Measurements from ENCODE around the gene LRRC8C. TPM values are rescaled to one million over a fixed set of nuclear protein-coding genes. Genes with fewer than 3 reads are reported as not detected.
"Not testable (repeated sequence)": the region's sequence is repeated elsewhere in the genome, so short reads cannot be mapped to it uniquely, and the experiment has no call there.

The LRRC8C gene
- total RNA-seq, 1 donor from 2014 or later, result 6.3 TPM

DNA sequence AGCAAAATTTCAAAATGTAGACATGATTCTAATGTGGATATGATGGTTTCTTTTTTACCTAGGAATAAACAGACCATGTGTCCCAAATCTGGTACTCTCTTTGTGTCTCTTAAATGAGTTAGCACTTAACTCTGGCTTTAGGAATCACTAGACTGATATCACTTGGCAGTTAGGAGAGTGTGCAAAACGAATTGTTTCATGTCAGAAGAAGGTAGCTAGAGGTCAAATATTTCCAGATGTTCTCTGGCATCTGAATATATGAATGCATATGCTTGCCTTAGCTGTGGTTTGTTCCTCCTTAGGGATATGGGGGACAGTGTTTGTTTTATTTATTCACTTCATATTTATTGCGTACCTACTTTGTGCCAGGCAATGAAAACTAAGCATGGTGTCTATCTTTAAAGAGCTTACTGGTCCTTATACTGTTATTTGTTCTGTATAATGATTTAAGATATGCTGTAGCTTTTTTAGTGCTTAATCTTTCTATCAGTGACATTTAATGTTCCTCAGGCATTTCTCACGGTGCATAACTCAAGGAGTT lies 65.2 kb downstream of the LRRC8C start:
- peaks cover 0 to 6% (median 3%) of the 10 kb centered on the region in 3 donors for H3K4me1 ChIP-seq (ENCODE audit: control insufficient read depth in 3 of 3, insufficient read depth in 3 of 3, low read length in 3 of 3)
- no peak overlapping the region for H3K27ac ChIP-seq (ENCODE audit: low read depth, low read length)
- H3K4me3 ChIP-seq (ENCODE audit: low read length in 3 of 3), result no peak overlapping the region
- H3K27me3 ChIP-seq (ENCODE audit: control insufficient read depth in 3 of 3, insufficient read depth in 3 of 3, low read length in 3 of 3), result no peaks in the 10 kb centered on the region
- no peaks in the 10 kb centered on the region for H3K9me3 ChIP-seq (ENCODE audit: control insufficient read depth in 3 of 3, low read length in 3 of 3)
- H3K9ac ChIP-seq (ENCODE audit: low read depth in 1 of 3, low read length in 3 of 3), result no peak overlapping the region
- no peaks in the 10 kb centered on the region for H3K36me3 ChIP-seq (ENCODE audit: control insufficient read depth in 3 of 3, insufficient read depth in 3 of 3, low read length in 3 of 3)

DNA sequence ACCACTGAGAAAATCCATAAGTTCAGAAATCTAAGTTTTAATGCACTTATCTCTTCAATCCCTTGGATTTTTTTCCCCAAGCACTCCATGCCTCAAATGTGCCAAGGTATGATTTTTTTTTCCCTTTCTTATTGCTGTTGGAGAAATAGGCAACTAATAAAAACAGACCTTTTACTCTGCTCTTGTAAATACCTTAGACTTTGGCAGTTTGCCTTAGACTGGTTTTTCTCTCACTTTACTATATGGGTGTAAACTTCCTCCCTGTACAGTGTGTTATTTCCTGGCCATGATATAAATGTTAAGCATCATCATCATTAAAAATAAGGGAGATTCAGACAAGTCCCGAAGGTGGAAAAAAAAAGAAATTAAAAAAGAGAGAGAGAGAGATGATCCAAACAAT lies 65.7 kb downstream of the LRRC8C start:
- no peaks in the 10 kb centered on the region for H3K9me3 ChIP-seq (ENCODE audit: control insufficient read depth in 3 of 3, low read length in 3 of 3)
- peaks cover 0 to 6% (median 3%) of the 10 kb centered on the region in 3 donors for H3K4me1 ChIP-seq (ENCODE audit: control insufficient read depth in 3 of 3, insufficient read depth in 3 of 3, low read length in 3 of 3)
- H3K36me3 ChIP-seq (ENCODE audit: control insufficient read depth in 3 of 3, insufficient read depth in 3 of 3, low read length in 3 of 3), result no peaks in the 10 kb centered on the region
- H3K9ac ChIP-seq (ENCODE audit: low read depth in 1 of 3, low read length in 3 of 3), result no peak overlapping the region
- no peaks in the 10 kb centered on the region for H3K27me3 ChIP-seq (ENCODE audit: control insufficient read depth in 3 of 3, insufficient read depth in 3 of 3, low read length in 3 of 3)
- no peak overlapping the region for H3K4me3 ChIP-seq (ENCODE audit: low read length in 3 of 3)
- no peak overlapping the region for H3K27ac ChIP-seq (ENCODE audit: low read depth, low read length)

DNA sequence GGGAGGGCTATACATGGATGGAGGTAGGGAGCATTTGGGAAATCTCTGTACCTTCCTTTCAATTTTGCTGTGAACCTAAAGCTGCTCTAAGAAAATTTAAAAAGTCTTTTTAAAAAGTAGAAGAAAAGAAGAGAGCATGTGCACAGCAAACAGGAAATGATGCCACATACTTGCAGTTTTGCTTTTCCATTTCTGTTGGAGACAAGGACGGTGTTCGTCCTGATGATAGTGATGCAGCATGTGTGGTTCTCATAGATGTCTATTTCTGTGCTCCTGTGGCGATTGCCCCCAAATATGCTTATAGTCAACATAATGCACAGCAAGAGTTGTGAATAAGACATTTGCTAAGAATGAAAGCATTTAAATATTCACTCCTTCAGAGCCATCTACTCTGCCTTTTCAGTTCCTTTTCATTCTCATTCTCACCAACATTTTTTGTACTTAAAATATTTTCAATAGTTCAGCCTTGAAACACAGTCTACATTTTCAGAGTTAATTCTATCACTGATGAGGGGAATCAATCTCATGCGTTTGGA lies 66.6 kb downstream of the LRRC8C start:
- Histone ChIP-seq H3K4me1 (ENCODE audit: control insufficient read depth in 3 of 3, insufficient read depth in 3 of 3, low read length in 3 of 3) (peaks cover 0 to 6% (median 3%) of the 10 kb centered on the region in 3 donors), H3K9ac (ENCODE audit: low read depth in 1 of 3, low read length in 3 of 3) (no peak overlapping the region), H3K4me3 (ENCODE audit: low read length in 3 of 3) (no peak overlapping the region), H3K27me3 (ENCODE audit: control insufficient read depth in 3 of 3, insufficient read depth in 3 of 3, low read length in 3 of 3) (no peaks in the 10 kb centered on the region), H3K9me3 (ENCODE audit: control insufficient read depth in 3 of 3, low read length in 3 of 3) (no peaks in the 10 kb centered on the region), H3K27ac (ENCODE audit: low read depth, low read length) (no peak overlapping the region), H3K36me3 (ENCODE audit: control insufficient read depth in 3 of 3, insufficient read depth in 3 of 3, low read length in 3 of 3) (no peaks in the 10 kb centered on the region)

DNA sequence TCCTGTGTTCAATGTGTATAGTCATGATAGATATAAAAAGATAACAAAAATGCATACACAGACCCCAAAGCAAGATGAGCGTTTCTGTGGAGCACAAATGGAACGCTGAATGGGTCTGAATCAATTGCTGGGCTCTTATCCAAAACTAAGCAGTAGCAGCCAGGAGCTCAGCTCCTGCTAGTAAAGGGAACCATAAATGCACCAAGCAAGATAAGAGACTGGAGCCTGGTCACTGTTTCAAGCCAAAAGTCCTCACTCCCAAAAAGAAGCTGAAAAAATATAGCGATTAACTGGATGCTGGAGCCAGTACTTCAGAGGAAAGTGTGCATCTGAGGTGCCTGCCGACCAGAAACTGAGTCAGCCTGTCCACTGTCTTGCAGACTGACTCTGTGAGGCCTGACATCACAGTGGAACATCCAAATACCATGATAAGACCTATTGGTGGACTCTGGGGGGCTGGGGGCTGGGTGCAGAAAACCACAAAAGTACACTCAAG lies 68.9 kb downstream of the LRRC8C start:
- H3K9ac ChIP-seq (ENCODE audit: low read depth in 1 of 3, low read length in 3 of 3), result no peak overlapping the region
- H3K4me3 ChIP-seq (ENCODE audit: low read length in 3 of 3), result no peak overlapping the region
- no peaks in the 10 kb centered on the region for H3K9me3 ChIP-seq (ENCODE audit: control insufficient read depth in 3 of 3, low read length in 3 of 3)
- H3K27me3 ChIP-seq (ENCODE audit: control insufficient read depth in 3 of 3, insufficient read depth in 3 of 3, low read length in 3 of 3), result no peaks in the 10 kb centered on the region
- no peak overlapping the region for H3K27ac ChIP-seq (ENCODE audit: low read depth, low read length)
- H3K4me1 ChIP-seq (ENCODE audit: control insufficient read depth in 3 of 3, insufficient read depth in 3 of 3, low read length in 3 of 3), result peaks cover 0 to 3% (median 0%) of the 10 kb centered on the region in 3 donors
- H3K36me3 ChIP-seq (ENCODE audit: control insufficient read depth in 3 of 3, insufficient read depth in 3 of 3, low read length in 3 of 3), result no peaks in the 10 kb centered on the region

DNA sequence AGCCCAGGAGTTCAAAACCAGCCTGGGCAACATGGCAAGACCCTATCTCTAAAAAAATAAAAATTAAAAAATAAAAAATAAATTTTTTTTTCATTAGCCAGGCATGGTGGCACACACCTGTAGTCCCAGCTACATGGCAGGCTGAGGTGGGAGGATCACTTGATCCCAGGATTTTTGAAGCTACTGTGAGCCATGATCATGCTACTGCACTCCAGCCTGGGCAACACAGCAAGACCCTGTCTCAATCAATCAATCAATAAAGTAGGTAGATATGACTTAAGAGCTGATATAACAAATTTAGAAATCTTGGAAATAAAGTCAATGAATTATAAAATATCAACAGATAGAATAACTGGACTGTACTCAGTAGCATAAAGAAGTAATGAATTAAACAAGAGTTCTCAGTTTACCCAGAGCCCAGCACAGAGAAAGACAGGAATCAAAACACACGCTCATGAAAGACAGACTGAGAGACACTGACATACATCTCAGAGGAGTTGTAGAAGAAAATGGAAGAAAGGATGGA lies 69.7 kb downstream of the LRRC8C start:
- Histone ChIP-seq H3K27ac (ENCODE audit: low read depth, low read length) (no peak overlapping the region), H3K36me3 (ENCODE audit: control insufficient read depth in 3 of 3, insufficient read depth in 3 of 3, low read length in 3 of 3) (no peaks in the 10 kb centered on the region), H3K4me1 (ENCODE audit: control insufficient read depth in 3 of 3, insufficient read depth in 3 of 3, low read length in 3 of 3) (peaks cover 0 to 3% (median 0%) of the 10 kb centered on the region in 3 donors), H3K27me3 (ENCODE audit: control insufficient read depth in 3 of 3, insufficient read depth in 3 of 3, low read length in 3 of 3) (no peaks in the 10 kb centered on the region), H3K9ac (ENCODE audit: low read depth in 1 of 3, low read length in 3 of 3) (no peak overlapping the region), H3K4me3 (ENCODE audit: low read length in 3 of 3) (no peak overlapping the region), H3K9me3 (ENCODE audit: control insufficient read depth in 3 of 3, low read length in 3 of 3) (no peaks in the 10 kb centered on the region)

DNA sequence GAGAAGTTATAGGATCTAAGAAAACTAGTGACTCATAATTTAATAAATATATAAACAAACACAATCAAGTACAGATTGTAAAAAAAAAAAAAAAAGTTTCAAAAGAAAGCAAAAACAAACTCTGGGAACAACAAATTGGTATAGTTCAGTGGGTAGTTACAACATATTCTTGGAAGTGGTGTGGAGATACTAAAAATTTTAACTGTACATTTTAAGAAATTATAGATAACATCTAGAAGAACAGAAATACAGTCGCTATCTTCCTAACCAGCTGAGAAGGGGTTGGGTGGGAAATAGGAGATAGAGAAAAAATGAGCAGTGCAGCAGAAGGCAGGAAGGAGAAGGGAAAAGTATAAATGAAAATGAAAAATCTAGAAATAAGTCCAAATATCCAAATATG lies 70.5 kb downstream of the LRRC8C start:
- Histone ChIP-seq H3K36me3 (ENCODE audit: control insufficient read depth in 3 of 3, insufficient read depth in 3 of 3, low read length in 3 of 3) (no peaks in the 10 kb centered on the region), H3K4me1 (ENCODE audit: control insufficient read depth in 3 of 3, insufficient read depth in 3 of 3, low read length in 3 of 3) (no peaks in the 10 kb centered on the region), H3K27me3 (ENCODE audit: control insufficient read depth in 3 of 3, insufficient read depth in 3 of 3, low read length in 3 of 3) (no peaks in the 10 kb centered on the region), H3K9ac (ENCODE audit: low read depth in 1 of 3, low read length in 3 of 3) (no peak overlapping the region), H3K27ac (ENCODE audit: low read depth, low read length) (no peak overlapping the region), H3K9me3 (ENCODE audit: control insufficient read depth in 3 of 3, low read length in 3 of 3) (no peaks in the 10 kb centered on the region), H3K4me3 (ENCODE audit: low read length in 3 of 3) (no peak overlapping the region)

DNA sequence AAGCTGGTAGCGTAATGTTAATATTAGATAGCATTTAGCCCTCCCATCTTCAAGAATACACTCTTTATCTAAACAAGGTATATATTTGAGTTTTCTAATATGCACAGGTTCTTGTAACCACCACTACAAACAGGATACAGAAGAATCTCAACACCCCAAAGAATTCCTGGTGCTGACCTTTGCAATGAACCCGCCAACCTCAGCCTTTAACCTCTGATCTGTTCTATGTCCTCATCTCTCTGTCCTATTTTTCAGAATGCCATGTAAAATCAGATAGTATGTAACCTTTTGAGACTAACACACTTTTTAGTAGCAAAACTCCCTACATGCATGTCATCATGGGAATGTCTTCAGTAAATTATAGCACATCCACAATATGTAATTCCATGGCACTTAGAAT lies 71.1 kb downstream of the LRRC8C start:
- H3K36me3 ChIP-seq (ENCODE audit: control insufficient read depth in 3 of 3, insufficient read depth in 3 of 3, low read length in 3 of 3), result no peaks in the 10 kb centered on the region
- H3K9ac ChIP-seq (ENCODE audit: low read depth in 1 of 3, low read length in 3 of 3), result no peak overlapping the region
- H3K4me3 ChIP-seq (ENCODE audit: low read length in 3 of 3), result no peak overlapping the region
- no peaks in the 10 kb centered on the region for H3K4me1 ChIP-seq (ENCODE audit: control insufficient read depth in 3 of 3, insufficient read depth in 3 of 3, low read length in 3 of 3)
- no peak overlapping the region for H3K27ac ChIP-seq (ENCODE audit: low read depth, low read length)
- H3K9me3 ChIP-seq (ENCODE audit: control insufficient read depth in 3 of 3, low read length in 3 of 3), result no peaks in the 10 kb centered on the region
- H3K27me3 ChIP-seq (ENCODE audit: control insufficient read depth in 3 of 3, insufficient read depth in 3 of 3, low read length in 3 of 3), result no peaks in the 10 kb centered on the region

DNA sequence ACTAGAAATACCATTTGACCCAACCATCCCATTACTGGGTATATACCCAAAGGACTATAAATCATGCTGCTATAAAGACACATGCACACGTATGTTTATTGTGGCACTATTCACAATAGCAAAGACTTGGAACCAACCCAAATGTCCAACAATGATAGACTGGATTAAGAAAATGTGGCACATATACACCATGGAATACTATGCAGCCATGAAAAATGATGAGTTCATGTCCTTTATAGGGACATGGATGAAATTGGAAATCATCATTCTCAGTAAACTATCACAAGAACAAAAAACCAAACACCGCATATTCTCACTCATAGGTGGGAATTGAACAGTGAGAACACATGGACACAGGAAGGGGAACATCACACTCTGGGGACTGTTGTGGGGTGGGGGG lies 72.0 kb downstream of the LRRC8C start:
- not testable (repeated sequence) for H3K4me1 ChIP-seq (ENCODE audit: control insufficient read depth in 3 of 3, insufficient read depth in 3 of 3, low read length in 3 of 3); H3K36me3 ChIP-seq (ENCODE audit: control insufficient read depth in 3 of 3, insufficient read depth in 3 of 3, low read length in 3 of 3); H3K9ac ChIP-seq (ENCODE audit: low read depth in 1 of 3, low read length in 3 of 3); H3K27me3 ChIP-seq (ENCODE audit: control insufficient read depth in 3 of 3, insufficient read depth in 3 of 3, low read length in 3 of 3); H3K9me3 ChIP-seq (ENCODE audit: control insufficient read depth in 3 of 3, low read length in 3 of 3); H3K27ac ChIP-seq (ENCODE audit: low read depth, low read length); H3K4me3 ChIP-seq (ENCODE audit: low read length in 3 of 3)

DNA sequence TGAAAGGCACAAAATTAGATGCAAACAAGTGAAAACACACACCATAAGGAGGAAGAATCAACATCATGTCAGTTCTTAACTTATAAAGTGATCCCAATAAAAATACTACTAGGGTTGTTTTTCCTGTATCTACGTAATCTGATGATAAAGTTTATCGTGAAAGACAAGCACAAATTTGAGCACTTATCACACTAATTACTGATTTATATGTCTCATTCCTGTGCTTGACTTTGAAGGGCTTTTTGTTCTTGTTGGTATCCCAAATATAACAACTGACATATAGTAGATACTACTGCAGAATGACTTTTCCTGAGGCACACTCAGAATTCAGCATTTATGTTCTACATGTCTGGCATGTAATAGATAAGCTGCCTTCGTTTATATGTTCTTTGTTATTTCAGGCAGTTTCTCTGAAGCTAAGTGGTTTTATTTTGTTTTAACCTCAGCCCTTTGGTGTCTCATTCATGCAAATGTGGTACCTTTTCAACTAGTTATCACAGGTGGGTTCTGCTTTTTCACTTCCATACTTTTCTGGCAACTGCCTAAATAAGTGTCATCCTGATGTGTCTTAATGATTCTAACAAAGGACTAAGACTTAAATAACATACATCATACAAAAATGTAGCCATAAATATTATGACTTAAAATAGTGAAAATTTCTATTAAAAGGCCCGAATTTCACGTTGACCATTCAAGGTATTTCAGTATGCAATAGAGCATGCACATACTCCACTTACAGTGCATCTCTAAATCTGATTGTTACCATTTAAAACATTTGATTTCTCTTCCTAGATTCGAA lies 73.2 kb downstream of the LRRC8C start:
- H3K9ac ChIP-seq (ENCODE audit: low read depth in 1 of 3, low read length in 3 of 3), result no peak overlapping the region
- H3K36me3 ChIP-seq (ENCODE audit: control insufficient read depth in 3 of 3, insufficient read depth in 3 of 3, low read length in 3 of 3), result no peaks in the 10 kb centered on the region
- no peaks in the 10 kb centered on the region for H3K4me1 ChIP-seq (ENCODE audit: control insufficient read depth in 3 of 3, insufficient read depth in 3 of 3, low read length in 3 of 3)
- H3K4me3 ChIP-seq (ENCODE audit: low read length in 3 of 3), result no peak overlapping the region
- H3K9me3 ChIP-seq (ENCODE audit: control insufficient read depth in 3 of 3, low read length in 3 of 3), result no peaks in the 10 kb centered on the region
- H3K27me3 ChIP-seq (ENCODE audit: control insufficient read depth in 3 of 3, insufficient read depth in 3 of 3, low read length in 3 of 3), result no peaks in the 10 kb centered on the region
- no peak overlapping the region for H3K27ac ChIP-seq (ENCODE audit: low read depth, low read length)

DNA sequence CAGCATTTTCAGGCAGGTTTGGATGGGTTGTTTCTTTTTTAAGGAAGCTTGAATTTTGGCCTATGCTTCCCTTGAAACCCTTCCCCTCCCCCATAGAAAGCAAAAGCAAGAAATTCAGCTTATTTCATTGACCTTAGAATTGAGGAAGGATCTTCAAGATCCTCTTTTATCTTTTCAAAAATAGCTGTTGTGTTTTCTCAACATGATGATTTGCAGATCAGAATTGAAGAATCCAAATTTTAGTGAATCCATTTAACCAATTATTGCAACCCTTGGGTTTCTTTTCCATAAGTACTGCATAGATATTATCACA lies 73.7 kb downstream of the LRRC8C start:
- Histone ChIP-seq H3K4me1 (ENCODE audit: control insufficient read depth in 3 of 3, insufficient read depth in 3 of 3, low read length in 3 of 3) (no peaks in the 10 kb centered on the region), H3K36me3 (ENCODE audit: control insufficient read depth in 3 of 3, insufficient read depth in 3 of 3, low read length in 3 of 3) (no peaks in the 10 kb centered on the region), H3K9ac (ENCODE audit: low read depth in 1 of 3, low read length in 3 of 3) (no peak overlapping the region), H3K27ac (ENCODE audit: low read depth, low read length) (no peak overlapping the region), H3K4me3 (ENCODE audit: low read length in 3 of 3) (no peak overlapping the region), H3K27me3 (ENCODE audit: control insufficient read depth in 3 of 3, insufficient read depth in 3 of 3, low read length in 3 of 3) (no peaks in the 10 kb centered on the region), H3K9me3 (ENCODE audit: control insufficient read depth in 3 of 3, low read length in 3 of 3) (no peaks in the 10 kb centered on the region)

Data from skeletal muscle tissue (tissue), 4 donors.